ENCODE measurements around the gene BRAF. TPM values are rescaled to one million over a fixed set of nuclear protein-coding genes. Genes with fewer than 3 reads are reported as not detected.

The BRAF gene
- total and polyA plus RNA-seq, 2 of the 8 experiments (the other 6 are each of a cell fraction or from before 2014, with no cell fraction given) = 11.4 to 32.6 TPM

- 86% methylated on average over 2 of the region's 2 CpGs; no CpG with 5 or more reads in 1 of the 2 experiments for WGBS, 2 experiments (ENCODE audit: extremely low coverage in 1 of 2, insufficient coverage in 1 of 2, insufficient read length in 1 of 2, insufficient replicate concordance in 2 of 2, low coverage in 1 of 2, low lambda C conversion rate in 2 of 2, missing lambda C conversion rate in 1 of 2)
- Histone ChIP-seq H3K36me3 (ENCODE audit: control insufficient read depth in 2 of 4, insufficient read depth in 4 of 4, low read length in 3 of 4) (no peaks in the 10 kb centered on the region), H4K91ac (replicated peaks; ENCODE audit: insufficient read length, low read length) (no peak overlapping the region), H3K27ac (ENCODE audit: low read depth, low read length) (no peak overlapping the region), H3K79me1 (ENCODE audit: low read depth, low read length) (no peaks in the 10 kb centered on the region), H3K79me2 (ENCODE audit: control insufficient read depth in 1 of 2, insufficient read depth in 2 of 2, low read length in 2 of 2) (no peaks in the 10 kb centered on the region), H4K5ac (ENCODE audit: insufficient read length, low read depth, low read length) (no peak overlapping the region), H3K4me3 (ENCODE audit: extremely low read depth in 1 of 4, insufficient read depth in 2 of 4, low read depth in 3 of 4, low read length in 4 of 4) (no peak overlapping the region), H2AK5ac (ENCODE audit: low read depth, low read length) (no peak overlapping the region), H2BK12ac (ENCODE audit: low read depth, low read length) (no peak overlapping the region), H2BK20ac (ENCODE audit: low read length) (no peak overlapping the region), H4K20me1 (replicated peaks in 1 of 2; ENCODE audit: control insufficient read depth in 1 of 2, insufficient read depth in 2 of 2, low read length in 2 of 2) (no peaks in the 10 kb centered on the region), H3K9me3 (ENCODE audit: insufficient read depth in 2 of 2, low read depth in 1 of 2, low read length in 1 of 2) (no peaks in the 10 kb centered on the region), H3K4me2 (ENCODE audit: insufficient read depth in 1 of 2, low read depth in 2 of 2, low read length in 2 of 2) (no peak overlapping the region), H3K27me3 (replicated peaks in 1 of 4; ENCODE audit: control insufficient read depth in 3 of 4, extremely low read depth in 1 of 4, insufficient read depth in 3 of 4, low read length in 3 of 4) (no peaks in the 10 kb centered on the region), H3K9ac (replicated peaks in 1 of 4; ENCODE audit: extremely low read depth in 1 of 4, low read depth in 3 of 4, low read length in 3 of 4) (no peak overlapping the region), H2BK15ac (ENCODE audit: low read length) (no peak overlapping the region), H3K56ac (replicated peaks; ENCODE audit: insufficient read length, low read depth, low read length) (no peak overlapping the region), H4K8ac (ENCODE audit: extremely low read depth, insufficient read depth, low read length) (no peak overlapping the region), H3K18ac (ENCODE audit: extremely low read depth, low read length) (no peak overlapping the region), H2BK120ac (replicated peaks; ENCODE audit: low read depth, low read length) (no peak overlapping the region), H3K4ac (replicated peaks; ENCODE audit: insufficient read length, low read depth, low read length) (no peak overlapping the region), H3K14ac (ENCODE audit: insufficient read length) (no peak overlapping the region), H3K23me2 (ENCODE audit: low read depth, low read length) (no peaks in the 10 kb centered on the region), H3K23ac (ENCODE audit: insufficient read length) (no peak overlapping the region), H3K4me1 (replicated peaks in 1 of 4; ENCODE audit: control insufficient read depth in 3 of 4, insufficient read depth in 4 of 4, low read length in 3 of 4) (no peaks in the 10 kb centered on the region), H2BK5ac (ENCODE audit: low read depth, low read length) (no peak overlapping the region), H2AFZ (ENCODE audit: low read length) (no peak overlapping the region)
- FAIRE-seq = no peak
- CTCF ChIA-PET (ENCODE audit: partially characterized antibody) = interaction anchor here (0.6 kb wide), 1 partner anchor 207 kb away, joined by 3 read pairs; no protein-coding TSS in a partner anchor
- POLR2A ChIA-PET (ENCODE audit: partially characterized antibody) = no interaction called here
- DNase-seq (ENCODE audit: low read depth in 1 of 2, low spot score in 2 of 2) = no peak
- TF ChIP-seq TEAD4 (IDR thresholded peaks at IDR 0.05; ENCODE audit: low read depth, low read length) = no peak
- no peak for TF ChIP-seq HDAC6 (IDR thresholded peaks at IDR 0.05; ENCODE audit: low read depth, low read length)
- TF ChIP-seq GTF2F1 (IDR thresholded peaks at IDR 0.05; ENCODE audit: borderline replicate concordance, low read depth, low read length) = no peak
Observed at GRCh38 chr7:140945940-140946339, 21.2 kb upstream of the BRAF start.
